CD14-positive monocyte (primary cell): ENCODE results near the gene EYA4. TPM values are rescaled to one million over a fixed set of nuclear protein-coding genes. Genes with fewer than 3 reads are reported as not detected.

Source experiments
- DNase-seq, 3 donors: peaks; one replicate each; pipeline ENCODE4 v3.0.0-alpha.2; 2011 to 2022
- H2AFZ ChIP-seq: 2 replicates; pipeline ENCODE4 v1.6.0; 2012; ENCODE audit warnings: mild to moderate bottlenecking, low read depth, low read length, inconsistent platforms; ENCODE audit not compliant: insufficient read depth, poor library complexity, severe bottlenecking
- H3K27ac ChIP-seq, 2 donors: 1 replicate in 1 of 2; 2 replicates in 1 of 2; pipeline ENCODE4 v1.5.1; 2012 to 2013; ENCODE audit warnings: low read length in 2 of 2, control low read depth in 1 of 2, inconsistent platforms in 1 of 2, low read depth in 1 of 2, mild to moderate bottlenecking in 1 of 2
- H3K27me3 ChIP-seq, 2 donors: one replicate each; pipeline versions ENCODE4 v1.6.0 to v1.6.1; 2011 to 2013; ENCODE audit warnings: low read length in 2 of 2; ENCODE audit not compliant: control insufficient read depth in 2 of 2, insufficient read depth in 2 of 2
- H3K36me3 ChIP-seq, 2 donors: replicated peaks in 1 of 2; 1 replicate in 1 of 2; 2 replicates in 1 of 2; pipeline versions ENCODE4 v1.5.1 to v1.6.1; 2012 to 2013; ENCODE audit warnings: low read length in 2 of 2, control low read depth in 1 of 2, inconsistent platforms in 1 of 2, mild to moderate bottlenecking in 1 of 2; ENCODE audit not compliant: insufficient read depth in 2 of 2, control insufficient read depth in 1 of 2
- H3K4me1 ChIP-seq, 2 donors: 1 replicate in 1 of 2; 2 replicates in 1 of 2; pipeline versions ENCODE4 v1.5.1 to v1.6.1; 2012 to 2013; ENCODE audit warnings: low read length in 2 of 2, control low read depth in 1 of 2, inconsistent platforms in 1 of 2, mild to moderate bottlenecking in 1 of 2, moderate library complexity in 1 of 2; ENCODE audit not compliant: insufficient read depth in 2 of 2, control insufficient read depth in 1 of 2
- H3K4me2 ChIP-seq: replicated peaks from 2 replicates; pipeline ENCODE3; 2012; ENCODE audit warnings: low read length, moderate library complexity, mild to moderate bottlenecking; ENCODE audit not compliant: poor library complexity, severe bottlenecking; ENCODE audit errors: extremely low read depth
- H3K4me3 ChIP-seq, 3 experiments: fragments of 200-600 bp in 1 of 3; sonication (generic) in 1 of 3; replicated peaks in 1 of 3; 1 replicate in 2 of 3; 2 replicates in 1 of 3; pipeline ENCODE4 v1.5.1; 2011 to 2013; ENCODE audit warnings: low read length in 3 of 3, mild to moderate bottlenecking in 3 of 3, control low read depth in 2 of 3, low read depth in 2 of 3, inconsistent platforms in 1 of 3, moderate library complexity in 1 of 3
- H3K79me2 ChIP-seq: 2 replicates; pipeline ENCODE4 v1.6.0; 2012; ENCODE audit warnings: mild to moderate bottlenecking, control low read depth, inconsistent platforms, low read length, moderate library complexity; ENCODE audit not compliant: insufficient read depth
- H3K9ac ChIP-seq: 2 replicates; pipeline ENCODE4 v1.6.0; 2017; ENCODE audit warnings: low read length, mild to moderate bottlenecking; ENCODE audit not compliant: insufficient read depth, poor library complexity, severe bottlenecking
- H3K9me3 ChIP-seq, 2 donors: replicated peaks in 1 of 2; 1 replicate in 1 of 2; 2 replicates in 1 of 2; pipeline versions ENCODE4 v1.5.1 to v1.6.1; 2012 to 2013; ENCODE audit warnings: low read length in 2 of 2, control low read depth in 1 of 2; ENCODE audit not compliant: control insufficient read depth in 1 of 2, insufficient read depth in 1 of 2
- H4K20me1 ChIP-seq: 2 replicates; pipeline ENCODE4 v1.6.0; 2012; ENCODE audit warnings: mild to moderate bottlenecking, low read length, control low read depth, moderate library complexity; ENCODE audit not compliant: insufficient read depth
- H3K27ac Mint-ChIP-seq, 7 donors: one replicate each; pipeline ENCODE4 v1.8.0; 2020; ENCODE audit warnings: mild to moderate bottlenecking in 7 of 7, mixed read lengths in 7 of 7, moderate library complexity in 6 of 7, inconsistent platforms in 2 of 7
- H3K27me3 Mint-ChIP-seq, 3 donors: one replicate each; pipeline ENCODE4 v1.8.0; 2021 to 2022; ENCODE audit warnings: low read depth in 3 of 3, mild to moderate bottlenecking in 3 of 3, mixed read lengths in 3 of 3, moderate library complexity in 3 of 3, inconsistent platforms in 1 of 3
- H3K36me3 Mint-ChIP-seq, 2 donors: one replicate each; pipeline ENCODE4 v1.8.0; 2020; ENCODE audit warnings: mixed read lengths in 2 of 2, inconsistent platforms in 1 of 2, mild to moderate bottlenecking in 1 of 2
- H3K4me1 Mint-ChIP-seq: one replicate; pipeline ENCODE4 v1.8.0; 2020; ENCODE audit warnings: mild to moderate bottlenecking, mixed read lengths
- H3K4me3 Mint-ChIP-seq, 2 donors: one replicate each; pipeline ENCODE4 v1.8.0; 2020; ENCODE audit warnings: mild to moderate bottlenecking in 2 of 2, mixed read lengths in 2 of 2, moderate library complexity in 1 of 2
- H3K9me3 Mint-ChIP-seq, 7 donors: one replicate each; pipeline ENCODE4 v1.8.0; 2020 to 2022; ENCODE audit warnings: mixed read lengths in 7 of 7, mild to moderate bottlenecking in 6 of 7, moderate library complexity in 6 of 7, inconsistent platforms in 2 of 7
- CTCF ChIP-seq: fragments of 200-600 bp; IDR thresholded peaks from one replicate; pipeline ENCODE4 v1.8.0; 2022; ENCODE audit warnings: antibody characterized with exemption, mild to moderate bottlenecking
- WGBS: methylation state at CpG from one replicate; pipeline ENCODE4 v1.1.5; 2013; ENCODE audit warnings: missing lambda C conversion rate; ENCODE audit not compliant: insufficient coverage; 5-methylcytosine and 5-hydroxymethylcytosine counted together
- intact Hi-C, 2 donors: fragments of 100-400 bp; cut with micrococcal nuclease; formaldehyde crosslinking; loops; one replicate each; pipeline versions ENCODE4 v1.15.0 to v1.15.1; 2023
- polyA plus RNA-seq, 3 donors: library from polyadenylated mRNA; depleted of rRNA in 1 of 3; unstranded in 2 of 3; stranded (reverse) in 1 of 3; fragments of 300-500 nt in 2 of 3; fragments of >200 nt in 1 of 3; fragmentation: Illumina TruSeq in 2 of 3; gene quantifications; 1 replicate in 2 of 3; 2 replicates in 1 of 3; pipeline ENCODE4 v1.2.3, GENCODE V29; 2012 to 2021

Gene EYA4
- polyA plus RNA-seq, 3 donors, result not detected

GRCh38 chr6:133377219-133377618 lies 136.1 kb downstream of the EYA4 start:
- TF ChIP-seq CTCF, result no peak

GRCh38 chr6:133380047-133380446 lies 138.9 kb downstream of the EYA4 start:
- Histone ChIP-seq H3K4me1 (no peaks in the 10 kb centered on the region), H3K4me2 (no peak overlapping the region), H3K36me3 (no peaks in the 10 kb centered on the region), H3K79me2 (no peaks in the 10 kb centered on the region), H3K4me3 (no peak overlapping the region), H2AFZ (no peak overlapping the region), H3K9ac (no peak overlapping the region), H3K27ac (no peak overlapping the region), H4K20me1 (no peaks in the 10 kb centered on the region), H3K27me3 (no peaks in the 10 kb centered on the region), H3K9me3 (no peaks in the 10 kb centered on the region)
- no peak overlapping the region for H3K4me3 Mint-ChIP-seq
- intact Hi-C loops, result no loop called here
- H3K9me3 Mint-ChIP-seq, result peaks cover 0 to 3% (median 0%) of the 10 kb centered on the region in 7 donors
- WGBS, result no CpG with 5 or more reads among the region's 1 CpG
- no peaks in the 10 kb centered on the region for H3K36me3 Mint-ChIP-seq
- H3K4me1 Mint-ChIP-seq, result peaks cover 2% of the 10 kb centered on the region
- peaks cover 0 to 3% (median 3%) of the 10 kb centered on the region in 3 donors for H3K27me3 Mint-ChIP-seq
- no peak for DNase-seq
- H3K27ac Mint-ChIP-seq, result no peak overlapping the region
- TF ChIP-seq CTCF, result no peak

More at GRCh38 chr6:133377219-133377618, 136.1 kb downstream of the EYA4 start:
- Histone ChIP-seq H3K79me2 (no peaks in the 10 kb centered on the region), H3K27ac (no peak overlapping the region), H3K9me3 (no peaks in the 10 kb centered on the region), H3K27me3 (no peaks in the 10 kb centered on the region), H3K4me2 (no peak overlapping the region), H3K9ac (no peak overlapping the region), H3K36me3 (no peaks in the 10 kb centered on the region), H4K20me1 (no peaks in the 10 kb centered on the region), H2AFZ (no peak overlapping the region), H3K4me1 (no peaks in the 10 kb centered on the region), H3K4me3 (no peak overlapping the region)
- peaks cover 0 to 3% (median 0%) of the 10 kb centered on the region in 7 donors for H3K9me3 Mint-ChIP-seq
- H3K36me3 Mint-ChIP-seq, result no peaks in the 10 kb centered on the region
- 30% methylated on average over 4 of the region's 6 CpGs for WGBS
- no peak for DNase-seq
- no peak overlapping the region for H3K4me3 Mint-ChIP-seq
- H3K27me3 Mint-ChIP-seq, result peaks cover 0 to 3% (median 3%) of the 10 kb centered on the region in 3 donors
- no peak overlapping the region for H3K27ac Mint-ChIP-seq
- intact Hi-C loops, result no loop called here
- peaks cover 2% of the 10 kb centered on the region for H3K4me1 Mint-ChIP-seq
